H1 (cell line): ENCODE results near the gene SHROOM3. TPM values are rescaled to one million over a fixed set of nuclear protein-coding genes. Genes with fewer than 3 reads are reported as not detected.

ENCODE experiments used
- CTCF ChIA-PET: fragments of 300-600 bp; sonication (Branson Sonifier 250); formaldehyde crosslinking; loops from one replicate; lab custom pipeline; 2021; ENCODE audit not compliant: partially characterized antibody; lab: Charles Lee
- POLR2A ChIA-PET: fragments of 300-600 bp; sonication (Branson Sonifier 250); formaldehyde crosslinking; loops from one replicate; lab custom pipeline; 2021; ENCODE audit warnings: inconsistent platforms; ENCODE audit not compliant: partially characterized antibody; lab: Charles Lee
- DNase-seq, 2 experiments: peaks; one replicate each; pipeline versions ENCODE4 v3.0.0 to v3.0.0-alpha.2; 2010 to 2022; ENCODE audit warnings: low spot score in 2 of 2, low read depth in 1 of 2, mixed read lengths in 1 of 2
- FAIRE-seq: peaks from 2 replicates; lab custom pipeline; 2011; peaks lifted over from hg19 to GRCh38; lab: Jason Lieb, UNC
- H2AFZ ChIP-seq: 2 replicates; pipeline ENCODE4 v1.8.1; 2012; ENCODE audit warnings: low read length, inconsistent platforms
- H2AK5ac ChIP-seq: 2 replicates; pipeline ENCODE4 v1.6.1; 2013; ENCODE audit warnings: low read depth, low read length
- H2BK120ac ChIP-seq: replicated peaks from 2 replicates; pipeline ENCODE3; 2013; ENCODE audit warnings: low read depth, low read length, inconsistent platforms
- H2BK12ac ChIP-seq: 2 replicates; pipeline ENCODE4 v1.6.1; 2013; ENCODE audit warnings: low read depth, low read length
- H2BK15ac ChIP-seq: 2 replicates; pipeline ENCODE4 v1.6.1; 2013; ENCODE audit warnings: low read length
- H2BK20ac ChIP-seq: 2 replicates; pipeline ENCODE4 v1.6.1; 2013; ENCODE audit warnings: low read length
- H2BK5ac ChIP-seq: 2 replicates; pipeline ENCODE4 v1.6.1; 2013; ENCODE audit warnings: low read depth, low read length
- H3K14ac ChIP-seq: 2 replicates; pipeline ENCODE4 v1.6.1; 2013; ENCODE audit warnings: inconsistent platforms; ENCODE audit not compliant: insufficient read length
- H3K18ac ChIP-seq: 2 replicates; pipeline ENCODE4 v1.6.1; 2013; ENCODE audit warnings: low read length; ENCODE audit errors: extremely low read depth
- H3K23ac ChIP-seq: 2 replicates; pipeline ENCODE4 v1.6.1; 2013; ENCODE audit warnings: inconsistent platforms; ENCODE audit not compliant: insufficient read length
- H3K23me2 ChIP-seq: 2 replicates; pipeline ENCODE4 v1.6.1; 2013; ENCODE audit warnings: low read depth, low read length
- H3K27ac ChIP-seq: 2 replicates; pipeline ENCODE4 v1.6.1; 2011; ENCODE audit warnings: low read depth, low read length, inconsistent platforms
- H3K27me3 ChIP-seq, 4 experiments: replicated peaks in 1 of 4; 1 replicate in 1 of 4; 2 replicates in 3 of 4; pipeline versions ENCODE4 v1.6.1 to v1.8.1; 2011 to 2013; ENCODE audit warnings: low read length in 3 of 4, mild to moderate bottlenecking in 3 of 4, inconsistent platforms in 2 of 4, mixed read lengths in 2 of 4, moderate library complexity in 1 of 4; ENCODE audit not compliant: control insufficient read depth in 3 of 4, insufficient read depth in 3 of 4; ENCODE audit errors: extremely low read depth in 1 of 4
- H3K36me3 ChIP-seq, 4 experiments: 2 replicates each; pipeline versions ENCODE4 v1.6.1 to v1.8.1; 2011 to 2013; ENCODE audit warnings: mild to moderate bottlenecking in 4 of 4, low read length in 3 of 4, moderate library complexity in 2 of 4, control low read depth in 1 of 4, inconsistent platforms in 1 of 4; ENCODE audit not compliant: insufficient read depth in 4 of 4, control insufficient read depth in 2 of 4
- H3K4ac ChIP-seq: replicated peaks from 2 replicates; pipeline ENCODE3; 2013; ENCODE audit warnings: low read length, low read depth, mixed read lengths, inconsistent platforms; ENCODE audit not compliant: insufficient read length
- H3K4me1 ChIP-seq, 4 experiments: replicated peaks in 1 of 4; 1 replicate in 1 of 4; 2 replicates in 3 of 4; pipeline versions ENCODE4 v1.6.1 to v1.8.1; 2011 to 2013; ENCODE audit warnings: low read length in 3 of 4, inconsistent platforms in 2 of 4, mixed read lengths in 1 of 4; ENCODE audit not compliant: insufficient read depth in 4 of 4, control insufficient read depth in 3 of 4
- H3K4me2 ChIP-seq, 2 experiments: 2 replicates each; pipeline versions ENCODE4 v1.6.1 to v1.8.1; 2011 to 2013; ENCODE audit warnings: low read depth in 2 of 2, low read length in 2 of 2, control low read depth in 1 of 2, inconsistent platforms in 1 of 2, mild to moderate bottlenecking in 1 of 2; ENCODE audit not compliant: insufficient read depth in 1 of 2
- H3K4me3 ChIP-seq, 4 experiments: fragments of 200-600, 300-600 bp in 1 of 4; sonication (generic), shearing (Covaris generic), sonication (Bioruptor Twin) in 1 of 4; 2 replicates each; pipeline versions ENCODE4 v1.5.1 to v1.8.1; 2011 to 2016; ENCODE audit warnings: low read length in 4 of 4, low read depth in 3 of 4, control low read depth in 2 of 4, inconsistent platforms in 2 of 4, mild to moderate bottlenecking in 2 of 4, mixed read lengths in 1 of 4, moderate library complexity in 1 of 4; ENCODE audit not compliant: insufficient read depth in 2 of 4; ENCODE audit errors: extremely low read depth in 1 of 4
- H3K56ac ChIP-seq: replicated peaks from 2 replicates; pipeline ENCODE3; 2013; ENCODE audit warnings: low read depth, mild to moderate bottlenecking, mixed read lengths, low read length, inconsistent platforms; ENCODE audit not compliant: insufficient read length
- H3K79me1 ChIP-seq: 2 replicates; pipeline ENCODE4 v1.6.1; 2013; ENCODE audit warnings: low read depth, low read length, control low read depth
- H3K79me2 ChIP-seq, 2 experiments: 2 replicates each; pipeline versions ENCODE4 v1.6.1 to v1.8.1; 2012 to 2013; ENCODE audit warnings: low read length in 2 of 2, mild to moderate bottlenecking in 2 of 2, inconsistent platforms in 1 of 2; ENCODE audit not compliant: insufficient read depth in 2 of 2, control insufficient read depth in 1 of 2
- H3K9ac ChIP-seq, 4 experiments: replicated peaks in 1 of 4; 1 replicate in 1 of 4; 2 replicates in 3 of 4; pipeline versions ENCODE4 v1.6.1 to v1.8.1; 2011 to 2013; ENCODE audit warnings: low read depth in 3 of 4, low read length in 3 of 4, control low read depth in 2 of 4, mild to moderate bottlenecking in 2 of 4, moderate library complexity in 2 of 4, inconsistent platforms in 1 of 4; ENCODE audit errors: extremely low read depth in 1 of 4
- H3K9me3 ChIP-seq, 2 experiments: 2 replicates each; pipeline versions ENCODE4 v1.6.1 to v1.8.1; 2012 to 2013; ENCODE audit warnings: mild to moderate bottlenecking in 2 of 2, moderate library complexity in 2 of 2, control low read depth in 1 of 2, inconsistent platforms in 1 of 2, low read depth in 1 of 2, low read length in 1 of 2, mixed read lengths in 1 of 2; ENCODE audit not compliant: insufficient read depth in 2 of 2
- H4K20me1 ChIP-seq, 2 experiments: replicated peaks in 1 of 2; 2 replicates each; pipeline versions ENCODE3 to v1.8.1; 2011 to 2013; ENCODE audit warnings: inconsistent platforms in 2 of 2, low read length in 2 of 2, mild to moderate bottlenecking in 1 of 2; ENCODE audit not compliant: insufficient read depth in 2 of 2, control insufficient read depth in 1 of 2
- H4K5ac ChIP-seq: 2 replicates; pipeline ENCODE4 v1.6.1; 2013; ENCODE audit warnings: low read length, low read depth, mixed read lengths, inconsistent platforms; ENCODE audit not compliant: insufficient read length
- H4K8ac ChIP-seq: 2 replicates; pipeline ENCODE4 v1.8.0; 2013; ENCODE audit warnings: mild to moderate bottlenecking, moderate library complexity, low read length, inconsistent platforms; ENCODE audit not compliant: insufficient read depth; ENCODE audit errors: extremely low read depth
- H4K91ac ChIP-seq: replicated peaks from 2 replicates; pipeline ENCODE3; 2013; ENCODE audit warnings: low read length, mixed read lengths, inconsistent platforms; ENCODE audit not compliant: insufficient read length
- CBX5 ChIP-seq: fragments of 300-800, 300-1000 bp; sonication (generic); IDR thresholded peaks from 2 replicates; pipeline ENCODE4 v1.7.1; 2016; ENCODE audit warnings: antibody characterized with exemption, low read length, low read depth
- EGR1 ChIP-seq: IDR thresholded peaks from 2 replicates; pipeline ENCODE4 v1.6.1; 2011; ENCODE audit warnings: low read depth, low read length, borderline replicate concordance
- EP300 ChIP-seq, 2 experiments: IDR thresholded peaks; 1 replicate in 1 of 2; 2 replicates in 1 of 2; pipeline ENCODE4 v1.6.1; 2011 to 2012; ENCODE audit warnings: low read depth in 2 of 2, low read length in 2 of 2, mild to moderate bottlenecking in 2 of 2, borderline replicate concordance in 1 of 2, inconsistent platforms in 1 of 2, moderate library complexity in 1 of 2
- GTF2F1 ChIP-seq: IDR thresholded peaks from 2 replicates; pipeline ENCODE4 v1.6.1; 2012; ENCODE audit warnings: low read depth, low read length, improper control_type of control experiment, borderline replicate concordance
- KDM1A ChIP-seq: fragments of 200-600, 300-600 bp; sonication (generic); IDR thresholded peaks from 2 replicates; pipeline ENCODE4 v1.7.1; 2016; ENCODE audit warnings: mild to moderate bottlenecking, low read length, borderline replicate concordance
- MAFK ChIP-seq: IDR thresholded peaks from 2 replicates; pipeline ENCODE4 v1.6.1; 2012; ENCODE audit warnings: low read depth, mild to moderate bottlenecking, improper control_type of control experiment, low read length
- MAX ChIP-seq: IDR thresholded peaks from 2 replicates; pipeline ENCODE4 v1.6.1; 2012; ENCODE audit warnings: inconsistent platforms
- NANOG ChIP-seq: IDR thresholded peaks from 2 replicates; pipeline ENCODE4 v1.6.1; 2011; ENCODE audit warnings: low read length, low read depth, mild to moderate bottlenecking, inconsistent platforms; ENCODE audit not compliant: insufficient read depth, poor library complexity, severe bottlenecking
- POLR2A ChIP-seq, 2 experiments: IDR thresholded peaks; 1 replicate in 1 of 2; 2 replicates in 1 of 2; pipeline ENCODE4 v1.6.1; 2011; ENCODE audit warnings: low read depth in 2 of 2, low read length in 2 of 2, mild to moderate bottlenecking in 2 of 2; ENCODE audit errors: control extremely low read depth in 1 of 2
- POU5F1 ChIP-seq: IDR thresholded peaks from 2 replicates; pipeline ENCODE4 v1.6.1; 2011; ENCODE audit warnings: low read depth, mild to moderate bottlenecking, low read length, moderate library complexity
- TEAD4 ChIP-seq: IDR thresholded peaks from 2 replicates; pipeline ENCODE4 v1.6.1; 2012; ENCODE audit warnings: low read depth, low read length, inconsistent platforms, mixed read lengths
- ZNF274 ChIP-seq: IDR thresholded peaks from 2 replicates; pipeline ENCODE4 v1.7.0; 2012; ENCODE audit warnings: low read length, borderline replicate concordance; ENCODE audit errors: extremely low read depth
- WGBS, 2 experiments: shearing (Covaris generic) in 1 of 2; methylation state at CpG; one replicate each; pipeline versions ENCODE4 v1.1.6 to v1.1.7; 2013 to 2015; ENCODE audit warnings: low lambda C conversion rate in 2 of 2, mixed read lengths in 2 of 2, inconsistent platforms in 1 of 2, low coverage in 1 of 2, missing lambda C conversion rate in 1 of 2; ENCODE audit not compliant: insufficient replicate concordance in 2 of 2, insufficient coverage in 1 of 2, insufficient read length in 1 of 2; ENCODE audit errors: extremely low coverage in 1 of 2, missing lambda C conversion rate in 1 of 2; 5-methylcytosine and 5-hydroxymethylcytosine counted together
- polyA plus RNA-seq, 7 experiments: library from polyadenylated mRNA; depleted of rRNA in 3 of 7; stranded (reverse) in 5 of 7; unstranded in 2 of 7; fragments of >200 nt in 5 of 7; fragments of 200-250 nt in 2 of 7; gene quantifications; 1 replicate in 5 of 7; 2 replicates in 1 of 7; 4 replicates in 1 of 7; pipeline versions ENCODE4 v1.2.1 to v1.2.3, GENCODE V29; 2011 to 2013; ENCODE audit warnings: missing spikeins in 2 of 7, mixed read lengths in 2 of 7
- total RNA-seq: library from RNA; stranded (reverse); fragmentation: NEBNext Ultra II Directional; extraction: Animal tissue kit (Norgen Biotek cat#: 25700); gene quantifications from 2 replicates; pipeline ENCODE4 v1.2.1, GENCODE V29; 2021

SHROOM3 gene
- total and polyA plus RNA-seq, 2 of the 8 experiments (the other 6 are each of a cell fraction or from before 2014, with no cell fraction given): 15.8 to 34.0 TPM

- no peaks in the 10 kb centered on the region for H3K79me1 ChIP-seq
- no peak overlapping the region for H3K56ac ChIP-seq
- no peak overlapping the region for H4K5ac ChIP-seq
- no peak overlapping the region for H4K91ac ChIP-seq
- no peak overlapping the region for H2BK120ac ChIP-seq
- H4K8ac ChIP-seq: no peak overlapping the region
- H3K23ac ChIP-seq: no peak overlapping the region
- ChIA-PET POLR2A (interaction anchor here (1.0 to 1.5 kb wide), 3 partner anchors 29 to 191 kb away, joined by 3 read pairs; partner anchors contain the start of gene SHROOM3), CTCF (interaction anchor here (0.6 to 10.1 kb wide), 9 partner anchors 14 to 319 kb away, joined by 3 to 314 read pairs (median 3); partner anchors contain the start of gene SHROOM3)
- H3K14ac ChIP-seq: no peak overlapping the region
- peaks cover 0 to 2% (median 0%) of the 10 kb centered on the region in 4 experiments; a peak in 1 of 8 replicates for H3K36me3 ChIP-seq
- H3K9ac ChIP-seq: no peak overlapping the region
- no peaks in the 10 kb centered on the region for H3K9me3 ChIP-seq
- no peak for DNase-seq
- no peak overlapping the region for H2BK5ac ChIP-seq
- H3K23me2 ChIP-seq: no peaks in the 10 kb centered on the region
- H3K27me3 ChIP-seq: no peaks in the 10 kb centered on the region
- H3K4me3 ChIP-seq: no peak overlapping the region
- H3K4ac ChIP-seq: no peak overlapping the region
- H2BK15ac ChIP-seq: no peak overlapping the region
- no peak overlapping the region; the same call in 1 of the 2 replicates for H2AK5ac ChIP-seq
- 90% methylated on average over 3 of the region's 3 CpGs; no CpG with 5 or more reads in 1 of the 2 experiments for WGBS, 2 experiments
- no peaks in the 10 kb centered on the region for H3K79me2 ChIP-seq
- no peak overlapping the region for H3K27ac ChIP-seq
- H3K4me1 ChIP-seq: no peaks in the 10 kb centered on the region
- H2AFZ ChIP-seq: no peak overlapping the region
- no peak overlapping the region for H2BK20ac ChIP-seq
- no peak for FAIRE-seq
- H2BK12ac ChIP-seq: no peak overlapping the region
- H3K18ac ChIP-seq: no peak overlapping the region
- TF ChIP-seq MAFK: no peak
- TF ChIP-seq POLR2A (IDR thresholded peaks at IDR 0.05; ENCODE audit: control extremely low read depth in 1 of 2, low read depth in 2 of 2, low read length in 2 of 2): no peak
- no peak for TF ChIP-seq KDM1A
- TF ChIP-seq MAX: no peak
- TF ChIP-seq POU5F1: no peak
- TF ChIP-seq CBX5: no peak
- TF ChIP-seq ZNF274: no peak
- TF ChIP-seq EP300 (IDR thresholded peaks at IDR 0.05; ENCODE audit: borderline replicate concordance in 1 of 2, low read depth in 2 of 2, low read length in 2 of 2): no peak
- TF ChIP-seq EGR1: no peak
- no peak for TF ChIP-seq GTF2F1
- no peak for TF ChIP-seq NANOG
- no peak for TF ChIP-seq TEAD4
- H3K4me2 ChIP-seq: no peak overlapping the region
- no peaks in the 10 kb centered on the region for H4K20me1 ChIP-seq
Observed at GRCh38 chr4:76498550-76498949, 63.5 kb downstream of the SHROOM3 start.
